Mesendoderm (in vitro differentiated cells): ENCODE measurements around the gene CSTB.

Experiments
- DNase-seq: peaks from one replicate; pipeline ENCODE4 v3.0.0; 2013
- H2AK5ac ChIP-seq: 2 replicates; pipeline ENCODE4 v1.6.1; 2013; ENCODE audit warnings: low read length, inconsistent platforms
- H2BK120ac ChIP-seq: 2 replicates; pipeline ENCODE4 v1.6.1; 2013; ENCODE audit warnings: low read depth, mild to moderate bottlenecking, low read length, moderate library complexity, mixed read lengths
- H2BK15ac ChIP-seq: replicated peaks from 2 replicates; pipeline ENCODE4 v1.6.1; 2013; ENCODE audit warnings: low read depth, mild to moderate bottlenecking, moderate library complexity
- H2BK5ac ChIP-seq: 2 replicates; pipeline ENCODE4 v1.6.1; 2013; ENCODE audit warnings: low read length, inconsistent platforms
- H3K18ac ChIP-seq: 2 replicates; pipeline ENCODE4 v1.6.1; 2013; ENCODE audit warnings: mild to moderate bottlenecking, low read length, mixed read lengths
- H3K23ac ChIP-seq: one replicate; pipeline ENCODE4 v1.6.1; 2013; ENCODE audit warnings: low read length
- H3K27ac ChIP-seq: 2 replicates; pipeline ENCODE4 v1.5.1; 2013; ENCODE audit warnings: low read depth, mild to moderate bottlenecking, inconsistent platforms, low read length, moderate library complexity
- H3K27me3 ChIP-seq: 2 replicates; pipeline ENCODE4 v1.6.1; 2013; ENCODE audit warnings: low read length, control low read depth, mild to moderate bottlenecking, inconsistent platforms; ENCODE audit not compliant: insufficient read depth, poor library complexity
- H3K36me3 ChIP-seq: 2 replicates; pipeline ENCODE4 v1.6.1; 2013; ENCODE audit warnings: low read length, inconsistent platforms; ENCODE audit not compliant: control insufficient read depth, insufficient read depth
- H3K4ac ChIP-seq: one replicate; pipeline ENCODE4 v1.6.1; 2013; ENCODE audit warnings: low read depth, mild to moderate bottlenecking, low read length, moderate library complexity
- H3K4me1 ChIP-seq: 2 replicates; pipeline ENCODE4 v1.6.1; 2013; ENCODE audit warnings: low read depth, low read length, inconsistent platforms; ENCODE audit not compliant: control insufficient read depth
- H3K4me2 ChIP-seq: 2 replicates; pipeline ENCODE4 v1.6.1; 2013; ENCODE audit warnings: low read length
- H3K4me3 ChIP-seq: 2 replicates; pipeline ENCODE4 v1.5.1; 2013; ENCODE audit warnings: mild to moderate bottlenecking, low read length
- H3K56ac ChIP-seq: one replicate; pipeline ENCODE4 v1.6.1; 2013; ENCODE audit warnings: low read length
- H3K79me1 ChIP-seq: 2 replicates; pipeline ENCODE4 v1.6.1; 2013; ENCODE audit warnings: low read length, inconsistent platforms
- H3K79me2 ChIP-seq: 2 replicates; pipeline ENCODE4 v1.6.1; 2013; ENCODE audit warnings: mild to moderate bottlenecking, low read length; ENCODE audit not compliant: control insufficient read depth, insufficient read depth
- H3K9ac ChIP-seq: 2 replicates; pipeline ENCODE4 v1.6.1; 2013; ENCODE audit warnings: low read length, inconsistent platforms
- H4K5ac ChIP-seq: one replicate; pipeline ENCODE4 v1.6.1; 2013; ENCODE audit warnings: low read length
- H4K8ac ChIP-seq: one replicate; pipeline ENCODE4 v1.6.1; 2013; ENCODE audit warnings: low read depth, mild to moderate bottlenecking, control low read depth, low read length, moderate library complexity
- WGBS: extraction: QIAGEN DNeasy Blood & Tissue Kit; methylation state at CpG from one replicate; pipeline ENCODE4 v1.1.7; 2013; ENCODE audit warnings: low lambda C conversion rate, missing lambda C conversion rate; ENCODE audit not compliant: insufficient coverage; ENCODE audit errors: extremely low coverage; 5-methylcytosine and 5-hydroxymethylcytosine counted together

Gene CSTB

GRCh38 chr21:43760391-43760958 is 15.6 kb downstream of the CSTB start:
- H3K79me1 ChIP-seq: no peaks in the 10 kb centered on the region
- no peak overlapping the region for H3K23ac ChIP-seq
- no peak overlapping the region for H3K4me2 ChIP-seq
- H3K9ac ChIP-seq: no peak overlapping the region
- H4K5ac ChIP-seq: no peak overlapping the region
- no peak overlapping the region for H2BK5ac ChIP-seq
- no peak overlapping the region for H2BK120ac ChIP-seq
- no peak overlapping the region for H4K8ac ChIP-seq
- no peak overlapping the region for H2AK5ac ChIP-seq
- H3K4me1 ChIP-seq: no peaks in the 10 kb centered on the region
- no peak for DNase-seq
- H3K56ac ChIP-seq: no peak overlapping the region
- peaks cover 1% of the 10 kb centered on the region for H3K36me3 ChIP-seq
- H3K79me2 ChIP-seq: no peaks in the 10 kb centered on the region
- H3K4ac ChIP-seq: no peak overlapping the region
- no peak overlapping the region for H3K27ac ChIP-seq
- H2BK15ac ChIP-seq: no peak overlapping the region
- H3K4me3 ChIP-seq: no peak overlapping the region
- WGBS: no CpG with 5 or more reads among the region's 22 CpGs
- no peaks in the 10 kb centered on the region for H3K27me3 ChIP-seq
- no peak overlapping the region for H3K18ac ChIP-seq

GRCh38 chr21:43759651-43760050 is 16.5 kb downstream of the CSTB start:
- H3K4me2 ChIP-seq: no peak overlapping the region
- no peak overlapping the region for H3K9ac ChIP-seq
- no peak overlapping the region for H4K8ac ChIP-seq
- no peak overlapping the region for H2BK15ac ChIP-seq
- H3K4me1 ChIP-seq: no peaks in the 10 kb centered on the region
- no peak overlapping the region for H3K18ac ChIP-seq
- no peak overlapping the region for H3K27ac ChIP-seq
- no peak overlapping the region for H2BK120ac ChIP-seq
- no peak overlapping the region for H3K4me3 ChIP-seq
- no peak overlapping the region for H3K4ac ChIP-seq
- no peak for DNase-seq
- no peak overlapping the region for H2AK5ac ChIP-seq
- no peak overlapping the region for H2BK5ac ChIP-seq
- peaks cover 1% of the 10 kb centered on the region for H3K36me3 ChIP-seq
- no peaks in the 10 kb centered on the region for H3K79me1 ChIP-seq
- no peak overlapping the region for H4K5ac ChIP-seq
- no peaks in the 10 kb centered on the region for H3K79me2 ChIP-seq
- H3K56ac ChIP-seq: no peak overlapping the region
- no peak overlapping the region for H3K23ac ChIP-seq
- no peaks in the 10 kb centered on the region for H3K27me3 ChIP-seq
- WGBS: no CpG with 5 or more reads among the region's 19 CpGs

GRCh38 chr21:43758811-43759210 is 17.3 kb downstream of the CSTB start:
- no peak overlapping the region for H2BK120ac ChIP-seq
- no peak overlapping the region for H4K5ac ChIP-seq
- H3K79me1 ChIP-seq: no peaks in the 10 kb centered on the region
- H3K4me3 ChIP-seq: no peak overlapping the region
- H3K36me3 ChIP-seq: peaks cover 1% of the 10 kb centered on the region
- no peak overlapping the region for H3K4ac ChIP-seq
- no peak overlapping the region for H3K27ac ChIP-seq
- H3K4me1 ChIP-seq: no peaks in the 10 kb centered on the region
- H3K56ac ChIP-seq: no peak overlapping the region
- no peak overlapping the region for H3K4me2 ChIP-seq
- no peak overlapping the region for H2BK15ac ChIP-seq
- no peak overlapping the region for H4K8ac ChIP-seq
- H2AK5ac ChIP-seq: no peak overlapping the region
- no CpG with 5 or more reads among the region's 10 CpGs for WGBS
- no peak overlapping the region for H3K18ac ChIP-seq
- DNase-seq: no peak
- H3K9ac ChIP-seq: no peak overlapping the region
- no peak overlapping the region for H3K23ac ChIP-seq
- no peaks in the 10 kb centered on the region for H3K27me3 ChIP-seq
- no peaks in the 10 kb centered on the region for H3K79me2 ChIP-seq
- H2BK5ac ChIP-seq: no peak overlapping the region

GRCh38 chr21:43758111-43758641 is 17.9 kb downstream of the CSTB start:
- Histone ChIP-seq H3K23ac (no peak overlapping the region), H3K4me3 (no peak overlapping the region), H4K5ac (no peak overlapping the region), H2AK5ac (no peak overlapping the region), H2BK15ac (no peak overlapping the region), H3K9ac (no peak overlapping the region), H2BK120ac (no peak overlapping the region), H3K79me2 (no peaks in the 10 kb centered on the region), H3K36me3 (peaks cover 1% of the 10 kb centered on the region), H3K27ac (no peak overlapping the region), H3K79me1 (no peaks in the 10 kb centered on the region), H3K18ac (no peak overlapping the region), H3K27me3 (no peaks in the 10 kb centered on the region), H4K8ac (no peak overlapping the region), H3K4me2 (no peak overlapping the region), H3K56ac (no peak overlapping the region), H3K4me1 (no peaks in the 10 kb centered on the region), H2BK5ac (no peak overlapping the region), H3K4ac (no peak overlapping the region)
- no peak for DNase-seq
- WGBS: no CpG with 5 or more reads among the region's 18 CpGs

GRCh38 chr21:43757601-43758000 is 18.5 kb downstream of the CSTB start:
- no peak for DNase-seq
- H3K56ac ChIP-seq: no peak overlapping the region

More at GRCh38 chr21:43757601-43758000, 18.5 kb downstream of the CSTB start:
- Histone ChIP-seq H3K4me3 (no peak overlapping the region), H2BK120ac (no peak overlapping the region), H3K9ac (no peak overlapping the region), H2BK15ac (no peak overlapping the region), H4K5ac (no peak overlapping the region), H3K79me2 (no peaks in the 10 kb centered on the region), H3K27me3 (no peaks in the 10 kb centered on the region), H4K8ac (no peak overlapping the region), H2BK5ac (no peak overlapping the region), H3K4ac (no peak overlapping the region), H3K4me2 (no peak overlapping the region), H3K27ac (no peak overlapping the region), H3K4me1 (no peaks in the 10 kb centered on the region), H3K18ac (no peak overlapping the region), H3K79me1 (no peaks in the 10 kb centered on the region), H2AK5ac (no peak overlapping the region), H3K36me3 (peaks cover 3% of the 10 kb centered on the region), H3K23ac (no peak overlapping the region)
- no CpG with 5 or more reads among the region's 16 CpGs for WGBS
